ENCODE measurements around the gene NDUFV1. TPM values are rescaled to one million over a fixed set of nuclear protein-coding genes. Genes with fewer than 3 reads are reported as not detected.

The NDUFV1 gene
- total and polyA plus RNA-seq, 9 of the 15 experiments (the other 6 are each of a cell fraction or from before 2014, with no cell fraction given): 10.8 to 423 (median 209) TPM

DNA sequence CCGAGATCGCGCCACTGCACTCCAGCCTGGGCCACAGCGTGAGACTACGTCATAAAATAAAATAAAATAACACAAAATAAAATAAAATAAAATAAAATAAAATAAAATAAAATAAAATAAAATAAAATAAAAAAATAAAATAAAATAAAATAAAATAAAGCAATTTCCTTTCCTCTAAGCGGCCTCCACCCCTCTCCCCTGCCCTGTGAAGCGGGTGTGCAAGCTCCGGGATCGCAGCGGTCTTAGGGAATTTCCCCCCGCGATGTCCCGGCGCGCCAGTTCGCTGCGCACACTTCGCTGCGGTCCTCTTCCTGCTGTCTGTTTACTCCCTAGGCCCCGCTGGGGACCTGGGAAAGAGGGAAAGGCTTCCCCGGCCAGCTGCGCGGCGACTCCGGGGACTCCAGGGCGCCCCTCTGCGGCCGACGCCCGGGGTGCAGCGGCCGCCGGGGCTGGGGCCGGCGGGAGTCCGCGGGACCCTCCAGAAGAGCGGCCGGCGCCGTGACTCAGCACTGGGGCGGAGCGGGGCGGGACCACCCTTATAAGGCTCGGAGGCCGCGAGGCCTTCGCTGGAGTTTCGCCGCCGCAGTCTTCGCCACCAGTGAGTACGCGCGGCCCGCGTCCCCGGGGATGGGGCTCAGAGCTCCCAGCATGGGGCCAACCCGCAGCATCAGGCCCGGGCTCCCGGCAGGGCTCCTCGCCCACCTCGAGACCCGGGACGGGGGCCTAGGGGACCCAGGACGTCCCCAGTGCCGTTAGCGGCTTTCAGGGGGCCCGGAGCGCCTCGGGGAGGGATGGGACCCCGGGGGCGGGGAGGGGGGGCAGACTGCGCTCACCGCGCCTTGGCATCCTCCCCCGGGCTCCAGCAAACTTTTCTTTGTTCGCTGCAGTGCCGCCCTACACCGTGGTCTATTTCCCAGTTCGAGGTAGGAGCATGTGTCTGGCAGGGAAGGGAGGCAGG lies 23.2 kb upstream of the NDUFV1 start, which contains the start of gene GSTP1 (continued):
- TF ChIP-seq, protein P1, sequence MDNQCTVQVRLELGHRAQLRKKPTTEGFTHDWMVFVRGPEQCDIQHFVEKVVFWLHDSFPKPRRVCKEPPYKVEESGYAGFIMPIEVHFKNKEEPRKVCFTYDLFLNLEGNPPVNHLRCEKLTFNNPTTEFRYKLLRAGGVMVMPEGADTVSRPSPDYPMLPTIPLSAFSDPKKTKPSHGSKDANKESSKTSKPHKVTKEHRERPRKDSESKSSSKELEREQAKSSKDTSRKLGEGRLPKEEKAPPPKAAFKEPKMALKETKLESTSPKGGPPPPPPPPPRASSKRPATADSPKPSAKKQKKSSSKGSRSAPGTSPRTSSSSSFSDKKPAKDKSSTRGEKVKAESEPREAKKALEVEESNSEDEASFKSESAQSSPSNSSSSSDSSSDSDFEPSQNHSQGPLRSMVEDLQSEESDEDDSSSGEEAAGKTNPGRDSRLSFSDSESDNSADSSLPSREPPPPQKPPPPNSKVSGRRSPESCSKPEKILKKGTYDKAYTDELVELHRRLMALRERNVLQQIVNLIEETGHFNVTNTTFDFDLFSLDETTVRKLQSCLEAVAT (IDR thresholded peaks at IDR 0.05): peak; percentile 12 to 43; a peak in 2 of 4 replicates
- TF ChIP-seq POLR3G (IDR thresholded peaks at IDR 0.05; ENCODE audit: extremely low read depth, insufficient read length, insufficient replicate concordance) (no peak), PTBP1 (IDR thresholded peaks at IDR 0.05; ENCODE audit: low read depth, low read length) (no peak), ZNF134 (CRISPR knock-in tag; conservative IDR thresholded peaks at IDR 0.05) (no peak), ARID3B (CRISPR knock-in tag; IDR thresholded peaks at IDR 0.05; ENCODE audit: borderline replicate concordance) (no peak), TRIM24 (IDR thresholded peaks at IDR 0.05) (no peak), TBL1XR1 (IDR thresholded peaks at IDR 0.05; ENCODE audit: low read length in 2 of 2) (peak; percentile 23 to 26; a peak in 1 of 4 replicates), FOSL1 (tag; conservative IDR thresholded peaks at IDR 0.05) (peak; percentile 63), MBD2 (IDR thresholded peaks at IDR 0.05; ENCODE audit: borderline replicate concordance, low read depth) (peak; percentile 78; the same call in 1 of the 2 replicates), GTF2F1 (IDR thresholded peaks at IDR 0.05; ENCODE audit: low read depth, low read length) (peak; percentile 64; the same call in 1 of the 2 replicates)
- TF ChIP-seq, protein P2, sequence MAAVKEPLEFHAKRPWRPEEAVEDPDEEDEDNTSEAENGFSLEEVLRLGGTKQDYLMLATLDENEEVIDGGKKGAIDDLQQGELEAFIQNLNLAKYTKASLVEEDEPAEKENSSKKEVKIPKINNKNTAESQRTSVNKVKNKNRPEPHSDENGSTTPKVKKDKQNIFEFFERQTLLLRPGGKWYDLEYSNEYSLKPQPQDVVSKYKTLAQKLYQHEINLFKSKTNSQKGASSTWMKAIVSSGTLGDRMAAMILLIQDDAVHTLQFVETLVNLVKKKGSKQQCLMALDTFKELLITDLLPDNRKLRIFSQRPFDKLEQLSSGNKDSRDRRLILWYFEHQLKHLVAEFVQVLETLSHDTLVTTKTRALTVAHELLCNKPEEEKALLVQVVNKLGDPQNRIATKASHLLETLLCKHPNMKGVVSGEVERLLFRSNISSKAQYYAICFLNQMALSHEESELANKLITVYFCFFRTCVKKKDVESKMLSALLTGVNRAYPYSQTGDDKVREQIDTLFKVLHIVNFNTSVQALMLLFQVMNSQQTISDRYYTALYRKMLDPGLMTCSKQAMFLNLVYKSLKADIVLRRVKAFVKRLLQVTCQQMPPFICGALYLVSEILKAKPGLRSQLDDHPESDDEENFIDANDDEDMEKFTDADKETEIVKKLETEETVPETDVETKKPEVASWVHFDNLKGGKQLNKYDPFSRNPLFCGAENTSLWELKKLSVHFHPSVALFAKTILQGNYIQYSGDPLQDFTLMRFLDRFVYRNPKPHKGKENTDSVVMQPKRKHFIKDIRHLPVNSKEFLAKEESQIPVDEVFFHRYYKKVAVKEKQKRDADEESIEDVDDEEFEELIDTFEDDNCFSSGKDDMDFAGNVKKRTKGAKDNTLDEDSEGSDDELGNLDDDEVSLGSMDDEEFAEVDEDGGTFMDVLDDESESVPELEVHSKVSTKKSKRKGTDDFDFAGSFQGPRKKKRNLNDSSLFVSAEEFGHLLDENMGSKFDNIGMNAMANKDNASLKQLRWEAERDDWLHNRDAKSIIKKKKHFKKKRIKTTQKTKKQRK (IDR thresholded peaks at IDR 0.05; ENCODE audit: borderline replicate concordance, low read depth, low read length): no peak
- TF ChIP-seq, protein P3, sequence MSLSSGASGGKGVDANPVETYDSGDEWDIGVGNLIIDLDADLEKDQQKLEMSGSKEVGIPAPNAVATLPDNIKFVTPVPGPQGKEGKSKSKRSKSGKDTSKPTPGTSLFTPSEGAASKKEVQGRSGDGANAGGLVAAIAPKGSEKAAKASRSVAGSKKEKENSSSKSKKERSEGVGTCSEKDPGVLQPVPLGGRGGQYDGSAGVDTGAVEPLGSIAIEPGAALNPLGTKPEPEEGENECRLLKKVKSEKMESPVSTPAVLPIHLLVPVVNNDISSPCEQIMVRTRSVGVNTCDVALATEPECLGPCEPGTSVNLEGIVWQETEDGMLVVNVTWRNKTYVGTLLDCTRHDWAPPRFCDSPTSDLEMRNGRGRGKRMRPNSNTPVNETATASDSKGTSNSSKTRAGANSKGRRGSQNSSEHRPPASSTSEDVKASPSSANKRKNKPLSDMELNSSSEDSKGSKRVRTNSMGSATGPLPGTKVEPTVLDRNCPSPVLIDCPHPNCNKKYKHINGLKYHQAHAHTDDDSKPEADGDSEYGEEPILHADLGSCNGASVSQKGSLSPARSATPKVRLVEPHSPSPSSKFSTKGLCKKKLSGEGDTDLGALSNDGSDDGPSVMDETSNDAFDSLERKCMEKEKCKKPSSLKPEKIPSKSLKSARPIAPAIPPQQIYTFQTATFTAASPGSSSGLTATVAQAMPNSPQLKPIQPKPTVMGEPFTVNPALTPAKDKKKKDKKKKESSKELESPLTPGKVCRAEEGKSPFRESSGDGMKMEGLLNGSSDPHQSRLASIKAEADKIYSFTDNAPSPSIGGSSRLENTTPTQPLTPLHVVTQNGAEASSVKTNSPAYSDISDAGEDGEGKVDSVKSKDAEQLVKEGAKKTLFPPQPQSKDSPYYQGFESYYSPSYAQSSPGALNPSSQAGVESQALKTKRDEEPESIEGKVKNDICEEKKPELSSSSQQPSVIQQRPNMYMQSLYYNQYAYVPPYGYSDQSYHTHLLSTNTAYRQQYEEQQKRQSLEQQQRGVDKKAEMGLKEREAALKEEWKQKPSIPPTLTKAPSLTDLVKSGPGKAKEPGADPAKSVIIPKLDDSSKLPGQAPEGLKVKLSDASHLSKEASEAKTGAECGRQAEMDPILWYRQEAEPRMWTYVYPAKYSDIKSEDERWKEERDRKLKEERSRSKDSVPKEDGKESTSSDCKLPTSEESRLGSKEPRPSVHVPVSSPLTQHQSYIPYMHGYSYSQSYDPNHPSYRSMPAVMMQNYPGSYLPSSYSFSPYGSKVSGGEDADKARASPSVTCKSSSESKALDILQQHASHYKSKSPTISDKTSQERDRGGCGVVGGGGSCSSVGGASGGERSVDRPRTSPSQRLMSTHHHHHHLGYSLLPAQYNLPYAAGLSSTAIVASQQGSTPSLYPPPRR (CRISPR knock-in tag; IDR thresholded peaks at IDR 0.05; ENCODE audit: borderline replicate concordance): no peak
- TF ChIP-seq, protein P4, sequence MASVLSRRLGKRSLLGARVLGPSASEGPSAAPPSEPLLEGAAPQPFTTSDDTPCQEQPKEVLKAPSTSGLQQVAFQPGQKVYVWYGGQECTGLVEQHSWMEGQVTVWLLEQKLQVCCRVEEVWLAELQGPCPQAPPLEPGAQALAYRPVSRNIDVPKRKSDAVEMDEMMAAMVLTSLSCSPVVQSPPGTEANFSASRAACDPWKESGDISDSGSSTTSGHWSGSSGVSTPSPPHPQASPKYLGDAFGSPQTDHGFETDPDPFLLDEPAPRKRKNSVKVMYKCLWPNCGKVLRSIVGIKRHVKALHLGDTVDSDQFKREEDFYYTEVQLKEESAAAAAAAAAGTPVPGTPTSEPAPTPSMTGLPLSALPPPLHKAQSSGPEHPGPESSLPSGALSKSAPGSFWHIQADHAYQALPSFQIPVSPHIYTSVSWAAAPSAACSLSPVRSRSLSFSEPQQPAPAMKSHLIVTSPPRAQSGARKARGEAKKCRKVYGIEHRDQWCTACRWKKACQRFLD (CRISPR knock-in tag; IDR thresholded peaks at IDR 0.05): peak; percentile 83
